Activated naive CD8-positive, alpha-beta T cell treated with anti-CD3 and anti-CD28 coated beads, Interleukin-2, amount 10 ng/mL, durations not matched to agents 7 days and 5 days (primary cell): ENCODE measurements around the gene TEX54. TPM values are rescaled to one million over a fixed set of nuclear protein-coding genes. Genes with fewer than 3 reads are reported as not detected.

ENCODE experiments used
- ATAC-seq: fragments of 150-1000 bp; cut with Tn5 transposase; one replicate; pipeline ENCODE4 v1.10.0; 2021; ENCODE audit warnings: low read depth, moderate library complexity
- POLR2A ChIA-PET: fragments of 350-600 bp; sonication (Branson Sonifier 250); formaldehyde crosslinking; loops from one replicate; lab custom pipeline; 2021; ENCODE audit warnings: antibody characterized with exemption; lab: Charles Lee
- DNase-seq: peaks from one replicate; pipeline ENCODE4 v3.0.0; 2021
- H3K27ac Mint-ChIP-seq: one replicate; pipeline ENCODE4 v1.8.0; 2022; ENCODE audit warnings: mild to moderate bottlenecking, mixed read lengths
- H3K27me3 Mint-ChIP-seq: one replicate; pipeline ENCODE4 v1.8.0; 2022; ENCODE audit warnings: mild to moderate bottlenecking, moderate library complexity, mixed read lengths
- H3K36me3 Mint-ChIP-seq: one replicate; pipeline ENCODE4 v1.8.0; 2021; ENCODE audit warnings: mild to moderate bottlenecking, mixed read lengths
- H3K4me1 Mint-ChIP-seq: one replicate; pipeline ENCODE4 v1.8.0; 2021; ENCODE audit warnings: mixed read lengths
- H3K4me3 Mint-ChIP-seq: one replicate; pipeline ENCODE4 v1.8.0; 2022; ENCODE audit warnings: mild to moderate bottlenecking, moderate library complexity, mixed read lengths
- H3K9me3 Mint-ChIP-seq: one replicate; pipeline ENCODE4 v1.8.0; 2021; ENCODE audit warnings: mixed read lengths
- total RNA-seq, 2 experiments: library from RNA; stranded (reverse); gene quantifications; one replicate each; pipeline ENCODE4 v1.2.3, GENCODE V29; 2021

TEX54 gene
- not detected for total RNA-seq

- Mint-ChIP-seq H3K27ac (peak within 1 kb of the TSS; percentile 100), H3K36me3 (peaks cover 14% of the 10 kb centered on the region), H3K4me3 (peak within 1 kb of the TSS; percentile 99), H3K27me3 (no peaks in the 10 kb centered on the region), H3K9me3 (no peaks in the 10 kb centered on the region), H3K4me1 (peaks cover 28% of the 10 kb centered on the region)
- POLR2A ChIA-PET, result interaction anchor here (0.7 to 4.1 kb wide), 23 partner anchors 8 to 231 kb away, joined by 3 to 102 read pairs (median 5); partner anchors contain the start of genes HNRNPUL2, MTA2, NXF1 and SLC3A2
- ATAC-seq (peak; percentile 6), DNase-seq (no peak)
Observed at GRCh38 chr11:62832336-62833234, at the start of gene TEX54. TEX54 (minus strand) TSS chr11:62832841.

GRCh38 chr11:62882431-62882749 is 49.7 kb upstream of the TEX54 start:
- H3K4me3 Mint-ChIP-seq, result peak overlapping the region; percentile 100
- H3K4me1 Mint-ChIP-seq, result peaks cover 40% of the 10 kb centered on the region
- H3K27ac Mint-ChIP-seq, result peak overlapping the region; percentile 100
- DNase-seq (no peak), ATAC-seq (no peak)
- POLR2A ChIA-PET, result interaction anchor here (0.6 to 6.2 kb wide), 14 partner anchors 8 to 681 kb away, joined by 3 to 117 read pairs (median 8); partner anchors contain the start of genes HNRNPUL2, PLAAT2, STX5 and TEX54
- H3K9me3 Mint-ChIP-seq, result no peaks in the 10 kb centered on the region
- no peaks in the 10 kb centered on the region for H3K27me3 Mint-ChIP-seq
- H3K36me3 Mint-ChIP-seq, result peaks cover 50% of the 10 kb centered on the region

- H3K4me1 Mint-ChIP-seq, result peaks cover 40% of the 10 kb centered on the region
- ATAC-seq, result peak; percentile 58
- DNase-seq, result peak; percentile 91
- no peaks in the 10 kb centered on the region for H3K27me3 Mint-ChIP-seq
- H3K36me3 Mint-ChIP-seq, result peaks cover 47% of the 10 kb centered on the region
- H3K4me3 Mint-ChIP-seq, result peak overlapping the region; percentile 100
- no peaks in the 10 kb centered on the region for H3K9me3 Mint-ChIP-seq
- POLR2A ChIA-PET, result interaction anchor here (0.6 to 6.2 kb wide), 48 partner anchors 8 to 1349 kb away, joined by 3 to 117 read pairs (median 5); partner anchors contain the start of genes B3GAT3, EEF1G, GNG3 and HNRNPUL2
- H3K27ac Mint-ChIP-seq, result peak overlapping the region; percentile 100
Observed at GRCh38 chr11:62881579-62882430, 49.2 kb upstream of the TEX54 start.

GRCh38 chr11:62880803-62881578 is 48.4 kb upstream of the TEX54 start, which contains the start of gene SLC3A2:
SLC3A2 (plus strand) TSS chr11:62880896; CDS start chr11:62881024, 128 bp downstream.
- peak; percentile 93 for DNase-seq
- Mint-ChIP-seq H3K27ac (peak within 1 kb of the TSS; percentile 100), H3K36me3 (peaks cover 42% of the 10 kb centered on the region), H3K4me3 (peak within 1 kb of the TSS; percentile 100), H3K9me3 (no peaks in the 10 kb centered on the region), H3K27me3 (no peaks in the 10 kb centered on the region), H3K4me1 (peaks cover 40% of the 10 kb centered on the region)
- ATAC-seq, result peak; percentile 83
- POLR2A ChIA-PET, result interaction anchor here (0.6 to 6.2 kb wide), 48 partner anchors 8 to 1350 kb away, joined by 3 to 117 read pairs (median 5); partner anchors contain the start of genes B3GAT3, EEF1G, GNG3 and HNRNPUL2

- no peaks in the 10 kb centered on the region for H3K9me3 Mint-ChIP-seq
- H3K36me3 Mint-ChIP-seq, result peaks cover 36% of the 10 kb centered on the region
- peak; percentile 64 for DNase-seq
- peak; percentile 3 for ATAC-seq
- H3K4me3 Mint-ChIP-seq, result peak overlapping the region; percentile 100
- H3K27ac Mint-ChIP-seq, result peak overlapping the region; percentile 100
- H3K4me1 Mint-ChIP-seq, result peaks cover 35% of the 10 kb centered on the region
- no peaks in the 10 kb centered on the region for H3K27me3 Mint-ChIP-seq
- POLR2A ChIA-PET, result interaction anchor here (0.9 to 6.2 kb wide), 23 partner anchors 10 to 478 kb away, joined by 3 to 117 read pairs (median 6); partner anchors contain the start of genes HNRNPUL2, LBHD1, MTA2 and NXF1
Observed at GRCh38 chr11:62880231-62880802, 47.7 kb upstream of the TEX54 start.

GRCh38 chr11:62879235-62879978 is 46.8 kb upstream of the TEX54 start:
- DNase-seq (no peak), ATAC-seq (no peak)
- H3K27ac Mint-ChIP-seq, result peak overlapping the region; percentile 100
- peaks cover 31% of the 10 kb centered on the region for H3K4me1 Mint-ChIP-seq
- H3K9me3 Mint-ChIP-seq, result no peaks in the 10 kb centered on the region
- H3K4me3 Mint-ChIP-seq, result peak overlapping the region; percentile 100
- peaks cover 32% of the 10 kb centered on the region for H3K36me3 Mint-ChIP-seq
- POLR2A ChIA-PET, result interaction anchor here (1.9 to 6.2 kb wide), 5 partner anchors 26 to 208 kb away, joined by 16 to 117 read pairs (median 82); partner anchors contain the start of genes HNRNPUL2, LBHD1, TMEM179B and TTC9C
- no peaks in the 10 kb centered on the region for H3K27me3 Mint-ChIP-seq

GRCh38 chr11:62876712-62877111 is 44.1 kb upstream of the TEX54 start:
- no peaks in the 10 kb centered on the region for H3K9me3 Mint-ChIP-seq
- no peak for DNase-seq
- H3K4me1 Mint-ChIP-seq, result peaks cover 14% of the 10 kb centered on the region
- H3K27me3 Mint-ChIP-seq, result no peaks in the 10 kb centered on the region
- POLR2A ChIA-PET, result no interaction called here
- H3K4me3 Mint-ChIP-seq, result no peak overlapping the region
- H3K27ac Mint-ChIP-seq, result no peak overlapping the region
- peaks cover 10% of the 10 kb centered on the region for H3K36me3 Mint-ChIP-seq
- ATAC-seq, result no peak

GRCh38 chr11:62875698-62876478 is 43.2 kb upstream of the TEX54 start:
- POLR2A ChIA-PET, result interaction anchor here (0.5 to 4.4 kb wide), 2 partner anchors 34 to 67 kb away, joined by 3 to 16 read pairs; no protein-coding TSS in a partner anchor
- no peak overlapping the region for H3K4me3 Mint-ChIP-seq
- H3K36me3 Mint-ChIP-seq, result peaks cover 9% of the 10 kb centered on the region
- DNase-seq (no peak), ATAC-seq (no peak)
- no peaks in the 10 kb centered on the region for H3K9me3 Mint-ChIP-seq
- peaks cover 14% of the 10 kb centered on the region for H3K4me1 Mint-ChIP-seq
- no peak overlapping the region for H3K27ac Mint-ChIP-seq
- no peaks in the 10 kb centered on the region for H3K27me3 Mint-ChIP-seq

- Mint-ChIP-seq H3K27me3 (no peaks in the 10 kb centered on the region), H3K9me3 (no peaks in the 10 kb centered on the region), H3K27ac (no peak overlapping the region), H3K4me3 (no peak overlapping the region), H3K4me1 (peaks cover 7% of the 10 kb centered on the region), H3K36me3 (peaks cover 7% of the 10 kb centered on the region)
- POLR2A ChIA-PET, result interaction anchor here (0.6 to 4.4 kb wide), 4 partner anchors 10 to 43 kb away, joined by 3 to 16 read pairs (median 4); partner anchors contain the start of gene STX5
- no peak for DNase-seq
- no peak for ATAC-seq
Observed at GRCh38 chr11:62874851-62875250, 42.2 kb upstream of the TEX54 start.

GRCh38 chr11:62865635-62866034 is 33.0 kb upstream of the TEX54 start:
- DNase-seq (no peak), ATAC-seq (no peak)
- POLR2A ChIA-PET, result interaction anchor here (0.6 to 7.6 kb wide), 7 partner anchors 9 to 246 kb away, joined by 3 to 76 read pairs (median 6); partner anchors contain the start of genes SLC3A2, WDR74 and ZBTB3
- Mint-ChIP-seq H3K27ac (no peak overlapping the region), H3K27me3 (no peaks in the 10 kb centered on the region), H3K4me1 (peaks cover 15% of the 10 kb centered on the region), H3K36me3 (peaks cover 1% of the 10 kb centered on the region), H3K4me3 (no peak overlapping the region), H3K9me3 (no peaks in the 10 kb centered on the region)
